HFF-Myc (cell line): ENCODE data around the gene ANGEL2.

Source experiments
- DNase-seq: peaks from one replicate; pipeline ENCODE4 v3.0.0-alpha.2; 2011; ENCODE audit warnings: low read depth; ENCODE audit errors: extremely low read depth
- H3K4me3 ChIP-seq: replicated peaks from 2 replicates; pipeline ENCODE4 v1.5.1; 2011; ENCODE audit warnings: low read depth, mild to moderate bottlenecking, control low read depth, low read length
- TF ChIP-seq, protein P1 (sequence below): IDR thresholded peaks from 2 replicates; pipeline ENCODE4 v1.5.1; 2012; ENCODE audit warnings: mild to moderate bottlenecking, low read depth, low read length, control low read depth; ENCODE audit errors: missing control alignments

The ANGEL2 gene

DNA sequence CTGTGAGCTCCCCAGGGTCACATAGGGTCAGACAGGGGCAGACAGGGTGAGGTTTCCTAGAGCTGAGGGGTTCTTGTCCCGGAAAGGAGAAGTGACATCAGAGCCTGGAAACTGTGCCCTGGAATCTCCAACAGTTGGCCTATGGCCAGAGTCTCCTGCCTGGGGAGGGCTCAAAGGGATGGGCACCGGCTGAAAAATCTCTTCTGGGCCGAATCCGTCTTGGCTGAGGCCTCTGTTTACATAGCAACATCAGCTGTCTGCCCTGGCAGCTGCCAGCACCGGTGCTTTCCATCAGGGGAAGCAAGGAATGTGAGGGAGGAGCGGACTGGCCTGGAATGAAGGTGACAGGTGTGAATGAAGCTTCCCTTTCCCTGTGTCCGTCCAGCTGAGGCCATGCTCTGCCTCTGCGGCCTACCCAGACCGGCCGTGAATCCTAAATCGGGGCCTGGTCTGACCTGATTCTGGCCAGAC lies 34.6 kb downstream of the ANGEL2 start:
- DNase-seq = no peak
- TF ChIP-seq, protein P1, sequence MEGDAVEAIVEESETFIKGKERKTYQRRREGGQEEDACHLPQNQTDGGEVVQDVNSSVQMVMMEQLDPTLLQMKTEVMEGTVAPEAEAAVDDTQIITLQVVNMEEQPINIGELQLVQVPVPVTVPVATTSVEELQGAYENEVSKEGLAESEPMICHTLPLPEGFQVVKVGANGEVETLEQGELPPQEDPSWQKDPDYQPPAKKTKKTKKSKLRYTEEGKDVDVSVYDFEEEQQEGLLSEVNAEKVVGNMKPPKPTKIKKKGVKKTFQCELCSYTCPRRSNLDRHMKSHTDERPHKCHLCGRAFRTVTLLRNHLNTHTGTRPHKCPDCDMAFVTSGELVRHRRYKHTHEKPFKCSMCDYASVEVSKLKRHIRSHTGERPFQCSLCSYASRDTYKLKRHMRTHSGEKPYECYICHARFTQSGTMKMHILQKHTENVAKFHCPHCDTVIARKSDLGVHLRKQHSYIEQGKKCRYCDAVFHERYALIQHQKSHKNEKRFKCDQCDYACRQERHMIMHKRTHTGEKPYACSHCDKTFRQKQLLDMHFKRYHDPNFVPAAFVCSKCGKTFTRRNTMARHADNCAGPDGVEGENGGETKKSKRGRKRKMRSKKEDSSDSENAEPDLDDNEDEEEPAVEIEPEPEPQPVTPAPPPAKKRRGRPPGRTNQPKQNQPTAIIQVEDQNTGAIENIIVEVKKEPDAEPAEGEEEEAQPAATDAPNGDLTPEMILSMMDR = no peak
- no peak overlapping the region for H3K4me3 ChIP-seq

DNA sequence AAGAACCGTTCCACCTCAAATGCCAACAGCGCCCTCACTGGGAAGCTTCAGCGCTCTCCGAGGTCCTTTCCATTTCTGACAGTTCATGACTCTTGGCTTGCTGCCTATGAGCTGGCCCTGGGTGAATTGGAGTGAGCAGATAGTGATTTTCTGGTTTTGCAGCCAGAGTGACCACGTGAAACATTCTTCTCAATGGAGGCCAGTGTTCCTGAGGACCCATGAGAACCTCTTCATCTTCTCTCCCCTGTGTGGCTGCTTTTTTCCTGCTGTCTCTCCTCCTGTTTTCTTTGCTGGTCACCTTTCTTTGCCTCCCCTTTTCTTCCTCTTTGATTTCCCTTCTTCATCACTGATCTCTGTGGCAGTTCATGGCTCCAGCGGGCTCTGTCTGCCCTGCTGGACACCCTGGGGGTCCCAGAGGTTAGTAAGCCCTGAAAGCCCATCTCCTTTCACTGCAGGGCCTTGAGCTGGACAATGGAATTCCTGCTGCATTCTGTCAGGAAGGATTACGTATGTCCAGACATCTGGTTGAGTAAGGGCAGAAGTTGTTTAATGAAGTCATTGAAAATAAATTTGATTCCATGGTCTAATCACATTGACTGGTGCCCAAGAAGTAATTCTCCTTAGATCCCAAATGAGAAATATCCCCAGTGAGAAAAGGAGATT lies 35.4 kb downstream of the ANGEL2 start:
- TF ChIP-seq, protein P1 = no peak
- no peak for DNase-seq
- no peak overlapping the region for H3K4me3 ChIP-seq

DNA sequence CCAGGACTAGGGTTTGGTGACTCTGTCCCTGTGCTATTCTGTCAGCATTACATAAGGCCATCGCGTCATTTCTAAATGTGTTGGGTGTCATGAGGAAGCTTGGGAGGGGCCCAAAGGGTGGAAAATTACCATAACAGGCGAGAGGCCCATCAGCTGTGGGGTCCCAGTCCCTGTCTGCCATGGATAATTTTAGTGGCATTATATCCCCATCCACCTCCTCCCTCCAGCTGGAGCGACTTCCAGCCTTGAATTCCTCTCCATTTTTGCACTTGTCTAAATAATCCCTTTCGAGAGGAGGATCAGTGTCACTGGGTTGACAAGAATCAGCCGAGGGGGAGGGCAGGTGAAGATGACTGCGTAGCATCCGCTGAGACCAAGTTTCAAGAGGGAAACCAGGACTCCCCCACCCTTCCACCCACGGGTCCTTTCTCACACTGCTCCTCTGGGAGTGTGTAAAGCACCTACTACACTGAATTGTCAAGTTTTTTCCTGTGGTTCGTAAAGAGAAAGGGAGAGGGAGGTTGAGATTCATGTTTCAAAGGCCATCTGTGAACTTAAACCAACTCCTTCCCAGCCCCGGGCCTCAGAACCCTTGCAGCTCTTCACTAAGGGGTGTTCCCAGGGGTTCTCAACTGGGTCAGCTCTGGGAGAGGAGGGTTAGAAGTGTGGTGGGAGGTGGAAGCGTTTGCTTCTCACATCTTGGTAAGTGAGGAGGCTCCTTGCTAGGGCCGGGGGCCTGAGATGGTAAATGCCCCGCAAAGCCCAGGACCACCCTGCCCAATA lies 36.1 kb downstream of the ANGEL2 start:
- TF ChIP-seq, protein P1 = no peak
- H3K4me3 ChIP-seq = no peak overlapping the region
- DNase-seq = no peak

DNA sequence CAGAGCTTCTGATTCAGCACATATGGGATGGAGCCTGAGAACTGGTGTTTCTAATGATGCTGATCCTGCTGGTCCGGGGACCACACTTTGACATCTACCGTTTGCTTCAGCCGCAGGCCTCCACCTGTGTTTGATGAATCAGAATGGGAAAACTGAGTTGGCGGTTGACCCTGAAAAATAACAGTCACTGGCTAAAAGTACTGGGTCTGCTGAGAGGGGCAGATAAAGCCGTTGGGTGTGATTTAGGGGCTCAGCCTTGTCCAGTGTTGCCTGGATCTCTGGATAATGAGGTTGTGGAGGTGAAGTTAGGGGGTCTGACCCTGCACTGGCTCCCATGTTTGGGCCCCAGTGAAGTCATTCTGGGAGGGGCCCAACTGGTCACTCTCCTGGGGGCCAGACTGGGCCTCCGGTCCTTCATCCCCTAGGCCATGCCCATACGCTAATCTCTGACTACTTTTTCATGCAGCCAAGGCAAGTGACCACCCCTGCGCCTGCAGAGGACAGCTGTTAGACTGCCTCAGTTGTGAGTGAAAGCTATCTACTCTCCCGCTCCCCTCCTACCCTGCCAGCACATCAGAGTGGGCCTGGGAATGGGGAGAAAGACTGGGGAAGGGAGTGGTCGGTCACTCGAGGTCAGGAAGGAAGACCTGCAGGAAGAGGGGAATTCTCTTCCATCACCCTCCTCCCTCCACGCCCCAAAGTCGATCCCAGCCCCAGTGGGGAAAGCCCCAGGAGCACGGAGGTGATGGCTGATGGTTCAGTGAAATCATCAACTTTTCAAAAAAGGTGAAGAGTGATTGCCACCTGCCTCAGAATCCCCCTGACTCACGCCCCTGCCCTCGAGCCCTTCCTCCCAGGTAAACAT lies 37.7 kb downstream of the ANGEL2 start:
- no peak for DNase-seq
- TF ChIP-seq, protein P1 = no peak
- no peak overlapping the region for H3K4me3 ChIP-seq

DNA sequence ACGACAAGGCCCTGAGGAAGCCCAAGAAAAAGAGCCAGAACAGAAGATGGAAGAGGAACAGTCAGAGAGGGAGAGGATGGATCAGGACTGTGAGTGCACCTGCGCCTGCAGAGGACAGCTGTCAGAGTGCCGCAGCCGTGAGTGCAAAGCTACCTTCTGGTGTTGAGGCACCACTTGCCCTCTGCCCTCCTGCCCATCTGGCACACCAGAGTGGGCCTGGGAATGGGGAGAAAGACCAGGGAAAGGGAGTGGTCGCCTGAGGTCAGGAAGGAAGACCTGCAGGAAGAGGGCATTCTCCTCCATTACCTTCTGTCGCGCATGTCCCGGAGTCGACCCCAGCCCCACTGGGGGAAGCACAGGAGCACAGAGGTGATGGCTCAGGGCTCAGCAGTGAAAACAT lies 39.1 kb downstream of the ANGEL2 start:
- DNase-seq = no peak
- TF ChIP-seq, protein P1 = no peak
- no peak overlapping the region for H3K4me3 ChIP-seq

DNA sequence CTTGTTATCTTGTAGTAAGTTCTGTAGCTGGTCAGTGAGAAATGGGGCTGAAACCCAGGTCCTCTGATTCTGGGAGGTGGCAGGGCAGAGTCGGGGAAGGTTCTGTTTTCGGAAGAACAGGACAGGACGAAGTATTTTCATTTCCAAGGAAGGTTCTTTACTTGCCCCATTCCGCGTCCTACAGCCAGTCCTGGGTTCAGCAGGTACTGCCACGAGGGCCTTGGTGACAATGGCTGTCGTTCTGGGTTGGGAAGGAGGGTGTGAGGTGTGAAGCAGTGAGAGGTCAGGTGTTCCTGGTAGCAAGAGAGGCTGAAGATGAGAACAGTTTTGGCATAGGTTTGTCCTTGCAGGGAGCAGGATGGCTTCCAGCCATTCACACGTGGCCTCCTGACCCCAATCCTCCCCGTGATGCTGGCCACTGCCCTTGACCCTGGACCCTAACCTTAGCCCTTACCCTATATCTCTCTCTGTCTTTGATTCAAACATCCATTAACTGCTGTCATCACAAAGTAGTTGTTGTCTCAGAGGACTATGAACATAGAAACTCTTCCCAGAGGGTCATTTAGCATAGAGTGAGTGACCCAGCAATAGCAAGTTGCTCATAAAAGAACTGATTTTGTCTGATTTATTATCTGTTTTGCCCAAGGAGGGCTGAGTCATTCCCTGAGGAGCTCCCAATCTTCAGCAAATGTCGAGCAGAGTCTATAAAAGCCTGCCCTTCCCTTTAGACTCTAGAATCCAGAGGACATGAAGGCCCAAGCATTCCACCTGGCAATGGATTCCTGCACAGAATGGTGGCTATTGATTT lies 40.4 kb downstream of the ANGEL2 start:
- no peak overlapping the region for H3K4me3 ChIP-seq
- no peak for DNase-seq
- TF ChIP-seq, protein P1 = no peak
